Effector CD8-positive, alpha-beta T cell (primary cell): ENCODE data around the gene GEMIN8.

Experiments
- DNase-seq: peaks from one replicate; lab custom pipeline; 2025; lab: John Stamatoyannopoulos, UW
- total RNA-seq, 4 experiments: gene quantifications; one replicate each; lab custom pipeline; 2026; lab: John Stamatoyannopoulos, UW

The GEMIN8 gene
- 13.3 to 19.0 (median 16.2) reads per million in 4 experiments for total RNA-seq

- DNase-seq, result peak; percentile 76
Observed at GRCh38 chrX:14029425-14030173, at the start of gene GEMIN8. GEMIN8 (minus strand) TSS chrX:14029892; CDS start chrX:14021478, 8,414 bp downstream.

- DNase-seq, result no peak
Observed at GRCh38 chrX:14076639-14077038, 46.9 kb upstream of the GEMIN8 start.

GRCh38 chrX:14073556-14073955 is 43.9 kb upstream of the GEMIN8 start:
- DNase-seq, result no peak

- DNase-seq, result no peak
Observed at GRCh38 chrX:14073071-14073470, 43.4 kb upstream of the GEMIN8 start.

- DNase-seq, result no peak
Observed at GRCh38 chrX:14065800-14066199, 36.1 kb upstream of the GEMIN8 start.

GRCh38 chrX:14064626-14065432 is 35.1 kb upstream of the GEMIN8 start:
- no peak for DNase-seq

GRCh38 chrX:14062524-14062923 is 32.8 kb upstream of the GEMIN8 start:
- DNase-seq, result no peak

GRCh38 chrX:14056206-14056605 is 26.5 kb upstream of the GEMIN8 start:
- no peak for DNase-seq

- no peak for DNase-seq
Observed at GRCh38 chrX:14051416-14051815, 21.7 kb upstream of the GEMIN8 start.

GRCh38 chrX:14050709-14051108 is 21.0 kb upstream of the GEMIN8 start:
- DNase-seq, result no peak

- no peak for DNase-seq
Observed at GRCh38 chrX:14043209-14043608, 13.5 kb upstream of the GEMIN8 start.

- peak; percentile 31 for DNase-seq
Observed at GRCh38 chrX:14039344-14039743, 9.7 kb upstream of the GEMIN8 start.

- DNase-seq, result no peak
Observed at GRCh38 chrX:14038375-14039085, 8.8 kb upstream of the GEMIN8 start.

- DNase-seq, result peak; percentile 21
Observed at GRCh38 chrX:14032406-14032805, 2.7 kb upstream of the GEMIN8 start.

GRCh38 chrX:14030174-14030530 is 460 bp upstream of the GEMIN8 start:
- DNase-seq, result no peak

- DNase-seq, result no peak
Observed at GRCh38 chrX:14029039-14029424, 660 bp downstream of the GEMIN8 start.

GRCh38 chrX:14028473-14028872 is 1.2 kb downstream of the GEMIN8 start:
- no peak for DNase-seq

GRCh38 chrX:14027511-14028019 is 2.1 kb downstream of the GEMIN8 start:
- no peak for DNase-seq

- no peak for DNase-seq
Observed at GRCh38 chrX:14027036-14027435, 2.7 kb downstream of the GEMIN8 start.

GRCh38 chrX:14026121-14026520 is 3.6 kb downstream of the GEMIN8 start:
- DNase-seq, result no peak

- DNase-seq, result no peak
Observed at GRCh38 chrX:14022019-14022418, 7.7 kb downstream of the GEMIN8 start.

GRCh38 chrX:14017399-14017798 is 12.3 kb downstream of the GEMIN8 start:
- DNase-seq, result no peak
